Measurements from ENCODE around the gene AGO1. TPM values are rescaled to one million over a fixed set of nuclear protein-coding genes. Genes with fewer than 3 reads are reported as not detected.

AGO1 gene
- total RNA-seq (2021; fragmentation: NEBNext Ultra II Directional; extraction: Animal tissue kit (Norgen Biotek cat#: 25700)) = 10 to 100 TPM; 24.7 to 30.6 (median 27.4) TPM
- long read RNA-seq, full-length matches to known transcripts = 1 of 6 reads
- long read RNA-seq, partial matches to known transcripts = 0 of 6 reads
- long read RNA-seq, other reads (novel, unspliced or antisense) = 5 of 6 reads

DNA sequence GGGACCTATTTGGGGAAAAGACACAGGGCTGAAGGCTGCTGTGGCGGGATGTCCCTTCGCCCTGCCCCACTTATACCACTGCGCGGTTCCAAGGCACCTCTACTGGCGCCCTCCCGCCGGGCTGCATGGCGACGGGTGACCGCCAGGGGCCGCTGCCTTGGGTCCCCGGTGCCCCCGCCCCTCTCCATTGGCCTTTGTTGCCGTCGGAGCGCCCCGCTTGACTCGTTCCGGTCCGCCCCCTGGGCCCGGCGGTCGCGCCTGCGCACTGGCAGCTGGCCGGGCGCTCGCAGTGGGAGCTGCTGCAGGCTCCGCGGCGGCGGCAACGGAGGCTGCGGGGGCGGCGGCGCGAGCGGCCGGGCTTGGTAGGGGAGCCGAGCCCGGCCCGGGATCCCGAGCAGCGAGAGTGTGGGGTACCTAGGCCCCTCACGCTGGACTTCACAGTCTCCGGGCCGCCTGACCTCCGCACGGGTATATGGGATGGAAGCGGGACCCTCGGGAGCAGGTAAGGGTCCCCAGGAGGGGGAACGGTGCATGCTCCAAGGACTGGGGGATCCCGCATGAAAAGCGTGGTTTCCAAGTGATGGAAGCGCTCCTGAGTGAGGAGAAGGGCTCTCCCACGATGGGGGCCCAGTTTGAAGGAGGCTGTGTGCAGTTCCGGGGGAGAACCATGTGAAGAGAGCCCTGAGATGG, at the start of gene AGO1:
AGO1 (plus strand) TSS at position 265 of the 690 bp plus-strand sequence; CDS start at position 478, 213 bp downstream.
- H3K27ac Mint-ChIP-seq = peak within 1 kb of the TSS; percentile 60
- no peaks in the 10 kb centered on the region for H3K36me3 Mint-ChIP-seq (ENCODE audit: low read depth)
- TF ChIP-seq, protein P1, sequence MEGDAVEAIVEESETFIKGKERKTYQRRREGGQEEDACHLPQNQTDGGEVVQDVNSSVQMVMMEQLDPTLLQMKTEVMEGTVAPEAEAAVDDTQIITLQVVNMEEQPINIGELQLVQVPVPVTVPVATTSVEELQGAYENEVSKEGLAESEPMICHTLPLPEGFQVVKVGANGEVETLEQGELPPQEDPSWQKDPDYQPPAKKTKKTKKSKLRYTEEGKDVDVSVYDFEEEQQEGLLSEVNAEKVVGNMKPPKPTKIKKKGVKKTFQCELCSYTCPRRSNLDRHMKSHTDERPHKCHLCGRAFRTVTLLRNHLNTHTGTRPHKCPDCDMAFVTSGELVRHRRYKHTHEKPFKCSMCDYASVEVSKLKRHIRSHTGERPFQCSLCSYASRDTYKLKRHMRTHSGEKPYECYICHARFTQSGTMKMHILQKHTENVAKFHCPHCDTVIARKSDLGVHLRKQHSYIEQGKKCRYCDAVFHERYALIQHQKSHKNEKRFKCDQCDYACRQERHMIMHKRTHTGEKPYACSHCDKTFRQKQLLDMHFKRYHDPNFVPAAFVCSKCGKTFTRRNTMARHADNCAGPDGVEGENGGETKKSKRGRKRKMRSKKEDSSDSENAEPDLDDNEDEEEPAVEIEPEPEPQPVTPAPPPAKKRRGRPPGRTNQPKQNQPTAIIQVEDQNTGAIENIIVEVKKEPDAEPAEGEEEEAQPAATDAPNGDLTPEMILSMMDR (IDR thresholded peaks at IDR 0.05) = peak; percentile 97

DNA sequence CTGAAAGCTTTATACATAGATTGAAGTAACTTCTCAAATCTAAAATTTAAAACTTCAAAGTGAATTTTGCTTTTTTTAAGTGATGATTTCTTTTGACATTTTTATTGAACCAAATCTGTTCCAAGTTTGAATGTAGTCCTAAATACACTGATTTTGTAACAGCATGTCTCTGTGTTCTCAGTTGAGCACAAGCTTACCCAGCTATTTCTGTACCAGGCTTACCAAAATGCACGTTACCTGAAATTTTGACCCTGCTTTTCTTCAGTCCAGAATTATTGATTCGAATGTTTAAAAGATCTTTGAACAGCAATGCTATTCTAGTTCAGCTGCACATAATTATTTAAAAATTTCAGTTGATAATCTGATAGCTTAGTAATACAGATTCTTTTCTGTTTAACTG, 49.6 kb upstream of the AGO1 start:
- Mint-ChIP-seq H3K36me3 (ENCODE audit: low read depth) (peaks cover 25% of the 10 kb centered on the region), H3K4me3 (no peak overlapping the region), H3K27ac (no peak overlapping the region), H3K4me1 (ENCODE audit: low read depth) (peaks cover 9% of the 10 kb centered on the region), H3K9me3 (no peaks in the 10 kb centered on the region), H3K27me3 (ENCODE audit: insufficient read depth) (no peaks in the 10 kb centered on the region)
- DNase-seq = no peak
- TF ChIP-seq, protein P1 (IDR thresholded peaks at IDR 0.05) = no peak

More for the DNA sequence above, at the start of gene AGO1:
- peaks cover 44% of the 10 kb centered on the region for H3K4me1 Mint-ChIP-seq (ENCODE audit: low read depth)
- peak; percentile 89 for DNase-seq
- H3K27me3 Mint-ChIP-seq (ENCODE audit: insufficient read depth) = 0 out of 2 replicates have a peak, but pooled peaks cover 5% of the 10 kb centered on the region
- H3K4me3 Mint-ChIP-seq = peak within 1 kb of the TSS; percentile 93
- no peaks in the 10 kb centered on the region for H3K9me3 Mint-ChIP-seq

DNA sequence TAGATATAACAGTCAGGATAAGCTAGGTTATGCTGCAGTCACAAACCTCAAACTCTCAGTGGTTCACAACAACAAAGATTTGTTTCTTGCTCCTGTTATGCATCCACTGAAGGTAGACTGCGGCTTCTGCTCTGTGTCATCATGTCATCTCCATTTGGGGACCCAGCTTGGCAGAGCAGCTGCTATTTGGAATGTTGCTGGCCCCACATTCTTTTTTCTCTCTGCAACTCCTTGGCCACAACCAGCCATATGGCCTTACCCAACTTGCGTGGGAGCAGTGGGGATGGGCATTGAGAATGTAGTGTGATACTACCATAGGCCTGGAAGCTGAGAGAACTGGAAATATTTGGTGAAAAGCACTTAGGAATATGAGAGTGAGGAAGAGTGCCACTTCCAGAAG, 48.8 kb upstream of the AGO1 start:
- peaks cover 33% of the 10 kb centered on the region for H3K36me3 Mint-ChIP-seq (ENCODE audit: low read depth)
- TF ChIP-seq, protein P1 (IDR thresholded peaks at IDR 0.05) = no peak

DNA sequence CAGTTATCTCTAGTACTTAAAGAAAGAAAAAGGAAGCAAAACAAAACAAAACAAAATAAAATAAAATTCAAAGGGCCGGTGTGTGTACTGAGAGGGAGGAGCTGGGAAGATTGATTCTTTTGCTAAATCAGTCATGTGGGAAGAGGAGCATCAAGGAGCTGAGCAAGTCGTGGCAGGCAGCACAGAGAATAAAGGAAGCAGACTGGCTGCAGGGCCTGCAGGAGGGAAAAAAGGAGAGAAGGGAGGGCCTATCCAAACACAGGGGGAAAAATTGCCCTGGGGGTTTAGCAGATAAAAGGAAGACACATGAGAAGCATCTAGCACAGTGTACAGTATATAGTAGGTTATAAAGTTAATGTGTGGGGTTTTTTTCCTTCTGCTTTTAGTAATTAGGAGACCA, 47.6 kb upstream of the AGO1 start:
- no peak overlapping the region for H3K27ac Mint-ChIP-seq
- no peaks in the 10 kb centered on the region for H3K9me3 Mint-ChIP-seq
- H3K4me3 Mint-ChIP-seq = no peak overlapping the region
- H3K4me1 Mint-ChIP-seq (ENCODE audit: low read depth) = peaks cover 9% of the 10 kb centered on the region
- no peaks in the 10 kb centered on the region for H3K27me3 Mint-ChIP-seq (ENCODE audit: insufficient read depth)
- peaks cover 33% of the 10 kb centered on the region for H3K36me3 Mint-ChIP-seq (ENCODE audit: low read depth)
- TF ChIP-seq, protein P1 (IDR thresholded peaks at IDR 0.05) = no peak
- no peak for DNase-seq

More for the DNA sequence above, 48.8 kb upstream of the AGO1 start:
- no peaks in the 10 kb centered on the region for H3K9me3 Mint-ChIP-seq
- H3K27me3 Mint-ChIP-seq (ENCODE audit: insufficient read depth) = no peaks in the 10 kb centered on the region
- DNase-seq = no peak
- H3K4me1 Mint-ChIP-seq (ENCODE audit: low read depth) = peaks cover 9% of the 10 kb centered on the region
- H3K27ac Mint-ChIP-seq = no peak overlapping the region
- H3K4me3 Mint-ChIP-seq = no peak overlapping the region

DNA sequence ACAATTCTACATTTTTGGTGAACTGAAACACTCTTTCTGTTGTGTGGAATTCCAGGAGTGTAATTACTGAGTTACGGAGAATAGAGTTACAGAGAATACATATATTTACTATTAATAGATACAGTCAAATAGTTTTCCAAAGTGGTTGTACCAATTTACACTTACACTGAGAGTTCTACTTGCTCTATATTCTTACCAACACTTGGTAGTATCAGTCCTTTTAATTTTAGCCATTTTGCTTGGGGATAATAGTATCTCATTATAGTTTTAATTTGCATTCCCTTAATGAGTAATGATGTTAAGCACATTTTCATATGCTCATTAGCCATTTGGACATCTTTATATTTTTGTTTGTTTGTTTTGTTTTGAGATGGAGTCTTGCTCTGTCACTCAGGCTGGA, 46.3 kb upstream of the AGO1 start:
- Mint-ChIP-seq H3K27ac (no peak overlapping the region), H3K4me3 (no peak overlapping the region), H3K27me3 (ENCODE audit: insufficient read depth) (no peaks in the 10 kb centered on the region), H3K4me1 (ENCODE audit: low read depth) (peaks cover 9% of the 10 kb centered on the region), H3K36me3 (ENCODE audit: low read depth) (peaks cover 34% of the 10 kb centered on the region), H3K9me3 (no peaks in the 10 kb centered on the region)
- no peak for DNase-seq
- TF ChIP-seq, protein P1 (IDR thresholded peaks at IDR 0.05) = no peak

Data from HFFc6 (cell line).